Body of pancreas (tissue), 4 donors: ENCODE measurements around the gene ICA1L.

Source experiments
- POLR2A ChIP-seq, 3 donors: fragments of 450-650 bp; IDR thresholded peaks; one replicate each; pipeline ENCODE4 v1.6.1; 2016; ENCODE audit warnings: antibody characterized with exemption in 3 of 3, mild to moderate bottlenecking in 2 of 3
- TF ChIP-seq, protein P1 (sequence below), 7 experiments: fragments of 450-650 bp in 4 of 7; fragments of 200-600 bp in 3 of 7; sonication (generic) in 3 of 7; IDR thresholded peaks; one replicate each; pipeline ENCODE4 v1.5.1; 2016 to 2019; ENCODE audit warnings: antibody characterized with exemption in 7 of 7

- TF ChIP-seq POLR2A (IDR thresholded peaks at IDR 0.05): no peak
- TF ChIP-seq, protein P1, sequence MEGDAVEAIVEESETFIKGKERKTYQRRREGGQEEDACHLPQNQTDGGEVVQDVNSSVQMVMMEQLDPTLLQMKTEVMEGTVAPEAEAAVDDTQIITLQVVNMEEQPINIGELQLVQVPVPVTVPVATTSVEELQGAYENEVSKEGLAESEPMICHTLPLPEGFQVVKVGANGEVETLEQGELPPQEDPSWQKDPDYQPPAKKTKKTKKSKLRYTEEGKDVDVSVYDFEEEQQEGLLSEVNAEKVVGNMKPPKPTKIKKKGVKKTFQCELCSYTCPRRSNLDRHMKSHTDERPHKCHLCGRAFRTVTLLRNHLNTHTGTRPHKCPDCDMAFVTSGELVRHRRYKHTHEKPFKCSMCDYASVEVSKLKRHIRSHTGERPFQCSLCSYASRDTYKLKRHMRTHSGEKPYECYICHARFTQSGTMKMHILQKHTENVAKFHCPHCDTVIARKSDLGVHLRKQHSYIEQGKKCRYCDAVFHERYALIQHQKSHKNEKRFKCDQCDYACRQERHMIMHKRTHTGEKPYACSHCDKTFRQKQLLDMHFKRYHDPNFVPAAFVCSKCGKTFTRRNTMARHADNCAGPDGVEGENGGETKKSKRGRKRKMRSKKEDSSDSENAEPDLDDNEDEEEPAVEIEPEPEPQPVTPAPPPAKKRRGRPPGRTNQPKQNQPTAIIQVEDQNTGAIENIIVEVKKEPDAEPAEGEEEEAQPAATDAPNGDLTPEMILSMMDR (IDR thresholded peaks at IDR 0.05): no peak
Measured at GRCh38 chr2:202723746-202724145, 147.8 kb downstream of the ICA1L start.
